A549 (cell line): Measurements from ENCODE around the gene TOX4. TPM values are rescaled to one million over a fixed set of nuclear protein-coding genes. Genes with fewer than 3 reads are reported as not detected.

Experiments
- ATAC-seq, 2 experiments: fragments of 200-7000 bp in 1 of 2; fragments of >200 bp in 1 of 2; cut with Nextera tagmentation in 1 of 2; cut with Tn5 transposase in 1 of 2; 3 replicates each; pipeline versions ENCODE4 v1.8.0 to v1.9.1; 2018 to 2020; ENCODE audit warnings: mild to moderate bottlenecking in 1 of 2, moderate library complexity in 1 of 2
- CTCF ChIA-PET: fragments of 300-600 bp; sonication (Branson Sonifier 250); formaldehyde crosslinking; extraction: SDS; loops from one replicate; lab custom pipeline; 2021; ENCODE audit warnings: antibody characterized with exemption, inconsistent platforms; lab: Yijun Ruan, JAX
- POLR2A ChIA-PET: fragments of 350-600 bp; formaldehyde crosslinking; extraction: SDS; loops from one replicate; lab custom pipeline; 2021; ENCODE audit warnings: antibody characterized with exemption, inconsistent platforms; lab: Yijun Ruan, JAX
- DNase-seq, 2 experiments: peaks; one replicate each; pipeline versions ENCODE4 v3.0.0 to v3.0.0-alpha.2; 2011 to 2016; ENCODE audit warnings: low read depth in 1 of 2, low spot score in 1 of 2
- FAIRE-seq: peaks from 2 replicates; lab custom pipeline; 2011; peaks lifted over from hg19 to GRCh38; lab: Jason Lieb, UNC
- H3K27ac ChIP-seq, 2 experiments: fragments of >200 bp; sonication (Bioruptor Twin); formaldehyde crosslinking; 3 replicates each; pipeline ENCODE4 v1.5.1; 2016 to 2017
- H3K4me1 ChIP-seq: fragments of >200 bp; sonication (Bioruptor Twin); formaldehyde crosslinking; 3 replicates; pipeline ENCODE4 v1.6.1; 2016
- H3K4me2 ChIP-seq: fragments of >200 bp; sonication (Bioruptor Twin); formaldehyde crosslinking; 3 replicates; pipeline ENCODE4 v1.6.1; 2016
- H3K4me3 ChIP-seq: fragments of >200 bp; sonication (Bioruptor Twin); formaldehyde crosslinking; 3 replicates; pipeline ENCODE4 v1.5.1; 2016
- H3K9me3 ChIP-seq: fragments of >200 bp; sonication (Bioruptor Twin); formaldehyde crosslinking; 3 replicates; pipeline ENCODE4 v1.6.1; 2016
- CBX8 ChIP-seq: fragments of 200-600 bp; sonication (generic); IDR thresholded peaks from 2 replicates; pipeline ENCODE4 v1.6.1; 2016
- CEBPB ChIP-seq, 2 experiments: fragments of >200 bp in 1 of 2; sonication (Bioruptor Twin) in 1 of 2; formaldehyde crosslinking in 1 of 2; IDR thresholded peaks; 2 replicates each; pipeline ENCODE4 v1.6.1; 2012 to 2016
- CHD2 ChIP-seq: fragments of 150-350 bp; IDR thresholded peaks from 2 replicates; pipeline ENCODE4 v1.6.1; 2014; ENCODE audit warnings: low read length; ENCODE audit not compliant: partially characterized antibody
- CHD4 ChIP-seq: fragments of 200-600 bp; sonication (generic); IDR thresholded peaks from 2 replicates; pipeline ENCODE4 v1.6.1; 2016; ENCODE audit warnings: antibody characterized with exemption, mild to moderate bottlenecking, borderline replicate concordance
- HEYL ChIP-seq: fragments of 250-450 bp; sonication (Bioruptor Pico); IDR thresholded peaks from 2 replicates; pipeline ENCODE4 v1.8.0; 2021; ENCODE audit warnings: mild to moderate bottlenecking, moderate library complexity
- JUN ChIP-seq, 2 experiments: fragments of >200 bp; sonication (Bioruptor Twin); formaldehyde crosslinking; IDR thresholded peaks; 2 replicates in 1 of 2; 3 replicates in 1 of 2; pipeline ENCODE4 v1.6.1; 2016 to 2017
- KDM5A ChIP-seq: fragments of 200-600 bp; sonication (generic); IDR thresholded peaks from 2 replicates; pipeline ENCODE4 v1.6.1; 2016; ENCODE audit warnings: antibody characterized with exemption, mild to moderate bottlenecking
- POLR2A ChIP-seq: IDR thresholded peaks from 2 replicates; pipeline ENCODE4 v1.6.1; 2012; ENCODE audit warnings: mild to moderate bottlenecking, low read length
- RNF2 ChIP-seq: fragments of 200-600 bp; sonication (generic); IDR thresholded peaks from 2 replicates; pipeline ENCODE4 v1.6.1; 2016; ENCODE audit warnings: low read depth, mild to moderate bottlenecking, antibody characterized with exemption, moderate library complexity, borderline replicate concordance
- TP53 ChIP-seq: fragments of 250-450 bp; sonication (Bioruptor Pico); IDR thresholded peaks from 2 replicates; pipeline ENCODE4 v1.5.0; 2021; ENCODE audit warnings: mild to moderate bottlenecking, moderate library complexity
- WGBS: methylation state at CpG from one replicate; pipeline ENCODE4 v1.1.6; 2017; ENCODE audit errors: missing lambda C conversion rate; 5-methylcytosine and 5-hydroxymethylcytosine counted together
- polyA plus RNA-seq, 4 experiments: library from polyadenylated mRNA; depleted of rRNA in 3 of 4; stranded (reverse); fragments of >200 nt; fragmentation: RNase III in 1 of 4; extraction: RNeasy Plus Mini Kit Qiagen cat#74134 plus additional on column Dnase treatment in 1 of 4; gene quantifications; 2 replicates in 3 of 4; 3 replicates in 1 of 4; pipeline ENCODE4 v1.2.3, GENCODE V29; 2011 to 2017
- TF ChIP-seq, protein P1 (sequence below): IDR thresholded peaks from 2 replicates; pipeline ENCODE4 v1.6.1; 2012; ENCODE audit warnings: low read depth, borderline replicate concordance
- TF ChIP-seq, protein P2 (sequence below): IDR thresholded peaks from 2 replicates; pipeline ENCODE4 v1.6.1; 2012
- TF ChIP-seq, protein P3 (sequence below): IDR thresholded peaks from 2 replicates; pipeline ENCODE4 v1.6.1; 2012
- TF ChIP-seq, protein P4 (sequence below): fragments of 200-600 bp; sonication (generic); IDR thresholded peaks from 2 replicates; pipeline ENCODE4 v1.6.1; 2016; ENCODE audit warnings: antibody characterized with exemption, mild to moderate bottlenecking, moderate library complexity
- TF ChIP-seq, protein P5 (sequence below): fragments of 250-450 bp; sonication (Bioruptor Pico); IDR thresholded peaks from 2 replicates; pipeline ENCODE4 v1.5.0; 2020; ENCODE audit warnings: low read depth, mild to moderate bottlenecking, moderate library complexity
- TF ChIP-seq, protein P6 (sequence below): fragments of >200 bp; sonication (Bioruptor Twin); formaldehyde crosslinking; IDR thresholded peaks from 3 replicates; pipeline ENCODE4 v1.5.1; 2016
- TF ChIP-seq, protein P7 (sequence below): fragments of 450-650 bp; IDR thresholded peaks from 2 replicates; pipeline ENCODE4 v1.6.1; 2014; ENCODE audit warnings: antibody characterized with exemption

Gene TOX4
- polyA plus RNA-seq, 2 of the 4 experiments (the other 2 are of a cell fraction), result 48.3 to 76.4 TPM

DNA sequence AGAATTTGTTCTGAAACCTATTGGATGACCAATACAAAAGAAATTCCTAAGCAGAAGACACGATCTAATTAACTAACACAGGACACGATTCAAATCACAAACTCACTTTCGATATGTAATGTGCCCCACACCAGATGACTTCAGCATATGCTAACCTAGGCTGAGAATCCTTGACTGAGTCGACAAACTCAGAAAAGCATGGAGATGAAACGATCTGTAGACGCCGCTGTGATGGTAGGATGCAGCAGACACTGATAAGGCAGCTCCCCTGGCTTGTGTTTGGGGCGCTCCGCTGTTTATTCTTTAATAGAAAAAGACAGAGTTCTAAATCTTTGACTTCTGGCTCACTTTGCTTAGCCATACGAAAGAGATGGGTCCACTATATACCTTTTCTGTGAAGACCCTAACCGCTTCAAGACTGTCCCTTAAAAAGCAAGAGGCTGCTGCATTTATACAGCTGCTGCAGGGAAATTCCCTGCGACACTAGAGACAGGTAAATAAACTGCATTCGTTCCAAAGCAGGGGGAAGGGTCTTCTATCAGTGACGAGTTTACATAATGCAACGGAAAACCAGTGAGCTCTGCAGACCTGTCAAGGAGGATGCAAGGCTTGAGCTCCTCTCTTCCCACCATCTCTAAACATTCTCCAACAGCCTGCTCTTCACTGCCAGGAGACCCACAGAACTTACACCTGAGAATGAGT is 22.0 kb upstream of the TOX4 start:
- DNase-seq, result no peak
- Histone ChIP-seq H3K4me3 (peak overlapping the region; percentile 86), H3K4me2 (peak overlapping the region; percentile 79), H3K4me1 (peaks cover 19% of the 10 kb centered on the region), H3K9me3 (no peaks in the 10 kb centered on the region), H3K27ac (peak overlapping the region; percentile 86 to 94)
- ChIA-PET CTCF (interaction anchor here (0.8 to 3.6 kb wide), 5 partner anchors 18 to 359 kb away, joined by 3 to 29 read pairs (median 3); partner anchors contain the start of genes RAB2B and TOX4), POLR2A (interaction anchor here (2.9 kb wide), 1 partner anchor 18 kb away, joined by 43 read pairs; no protein-coding TSS in a partner anchor)
- no peak for FAIRE-seq
- WGBS, result 32% methylated on average over 15 of the region's 15 CpGs
- no peak; a peak in 1 of 6 replicates for ATAC-seq
- TF ChIP-seq CHD4 (no peak), TP53 (CRISPR knock-in tag) (no peak)

DNA sequence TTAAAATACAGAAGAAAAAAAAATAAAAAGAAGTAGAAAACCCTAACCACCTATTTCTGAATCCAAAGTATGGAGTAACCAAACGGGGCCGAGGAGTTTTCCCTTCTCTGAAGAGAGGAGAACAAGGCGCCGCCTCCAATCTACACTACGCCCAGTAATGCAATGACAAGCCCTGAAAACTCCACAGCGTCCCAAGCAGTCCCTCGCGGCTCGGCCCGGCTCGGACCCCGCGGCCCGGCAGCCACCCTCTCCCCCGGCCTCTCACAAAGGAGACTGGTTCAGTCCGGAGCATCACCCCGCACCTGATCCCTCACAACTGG is 21.4 kb upstream of the TOX4 start:
- TF ChIP-seq, protein P1, sequence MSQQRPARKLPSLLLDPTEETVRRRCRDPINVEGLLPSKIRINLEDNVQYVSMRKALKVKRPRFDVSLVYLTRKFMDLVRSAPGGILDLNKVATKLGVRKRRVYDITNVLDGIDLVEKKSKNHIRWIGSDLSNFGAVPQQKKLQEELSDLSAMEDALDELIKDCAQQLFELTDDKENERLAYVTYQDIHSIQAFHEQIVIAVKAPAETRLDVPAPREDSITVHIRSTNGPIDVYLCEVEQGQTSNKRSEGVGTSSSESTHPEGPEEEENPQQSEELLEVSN, result no peak
- TF ChIP-seq KDM5A, result 0 out of 2 replicates have a peak, but pooled peaks have one; percentile 33
- 2% methylated on average over 17 of the region's 17 CpGs for WGBS
- H3K9me3 ChIP-seq, result no peaks in the 10 kb centered on the region
- FAIRE-seq (no peak), DNase-seq (no peak), ATAC-seq (peak; percentile 54 to 58)
- POLR2A ChIA-PET, result interaction anchor here (0.9 to 2.9 kb wide), 7 partner anchors 9 to 55 kb away, joined by 3 to 43 read pairs (median 8); partner anchors contain the start of genes METTL3, RAB2B and TOX4
- peak overlapping the region; percentile 86 to 94 for H3K27ac ChIP-seq
- CTCF ChIA-PET, result interaction anchor here (0.6 to 3.6 kb wide), 26 partner anchors 8 to 360 kb away, joined by 3 to 29 read pairs (median 4); partner anchors contain the start of genes METTL3, RAB2B and TOX4
- H3K4me2 ChIP-seq, result peak overlapping the region; percentile 79
- peaks cover 13% of the 10 kb centered on the region for H3K4me1 ChIP-seq
- H3K4me3 ChIP-seq, result peak overlapping the region; percentile 86

DNA sequence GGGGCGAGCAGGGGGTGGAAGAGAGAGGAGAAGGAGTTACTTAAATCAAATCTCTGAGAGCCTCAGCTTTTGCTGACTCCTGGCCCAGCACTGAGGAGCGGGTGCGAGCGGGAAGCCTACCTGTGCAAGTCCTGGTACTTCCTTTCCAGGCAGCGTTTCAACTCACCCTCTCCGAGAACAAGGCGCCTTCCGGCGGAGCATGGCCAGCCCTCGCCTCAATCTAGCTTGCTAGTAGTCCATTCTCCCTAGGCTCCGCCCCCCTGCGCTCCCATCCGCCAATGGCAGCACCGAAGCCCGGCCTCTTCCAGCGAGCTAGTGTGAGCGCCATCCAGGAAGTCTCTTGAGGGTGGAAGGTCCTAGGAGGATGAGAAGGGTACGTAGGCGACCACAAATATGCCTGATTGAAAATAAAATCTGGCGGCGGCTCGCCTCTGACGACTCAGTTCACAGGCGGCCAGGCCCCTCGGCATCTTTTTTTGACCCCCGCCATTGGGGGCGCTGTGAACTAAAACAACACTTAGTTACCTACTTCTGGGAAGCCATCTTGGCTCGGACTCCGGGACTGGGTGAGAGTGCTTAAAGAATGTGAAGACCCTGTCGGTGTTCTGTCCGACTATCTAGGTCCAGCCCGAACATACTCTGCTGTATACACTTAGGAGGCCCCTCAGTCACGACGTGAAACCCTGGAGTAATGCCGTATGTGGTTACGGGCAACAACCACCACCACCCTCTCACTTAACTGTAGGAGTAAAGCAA is 20.9 kb upstream of the TOX4 start, which contains the start of gene CHD8:
Gene CHD8 (minus strand): TSS at position 212 of the 756 bp plus-strand sequence. CDS start 24,480 bp downstream, outside the sequence.
- Histone ChIP-seq H3K9me3 (no peaks in the 10 kb centered on the region), H3K4me1 (peaks cover 11% of the 10 kb centered on the region; the same call in 2 of the 3 replicates), H3K4me3 (peak within 1 kb of the TSS; percentile 86), H3K27ac (peak within 1 kb of the TSS; percentile 93 to 94), H3K4me2 (peak within 1 kb of the TSS; percentile 79)
- POLR2A ChIA-PET, result interaction anchor here (0.7 to 2.9 kb wide), 9 partner anchors 9 to 72 kb away, joined by 3 to 43 read pairs (median 6); partner anchors contain the start of genes METTL3, RAB2B, SUPT16H and TOX4
- DNase-seq, result peak; percentile 99 to 100
- ATAC-seq, result peak; percentile 99
- 2% methylated on average over 35 of the region's 36 CpGs for WGBS
- CTCF ChIA-PET, result interaction anchor here (0.6 to 3.6 kb wide), 28 partner anchors 9 to 851 kb away, joined by 3 to 29 read pairs (median 3); partner anchors contain the start of genes METTL3, RAB2B and TOX4
- peak; percentile 97 for FAIRE-seq
- TF ChIP-seq, protein P2, sequence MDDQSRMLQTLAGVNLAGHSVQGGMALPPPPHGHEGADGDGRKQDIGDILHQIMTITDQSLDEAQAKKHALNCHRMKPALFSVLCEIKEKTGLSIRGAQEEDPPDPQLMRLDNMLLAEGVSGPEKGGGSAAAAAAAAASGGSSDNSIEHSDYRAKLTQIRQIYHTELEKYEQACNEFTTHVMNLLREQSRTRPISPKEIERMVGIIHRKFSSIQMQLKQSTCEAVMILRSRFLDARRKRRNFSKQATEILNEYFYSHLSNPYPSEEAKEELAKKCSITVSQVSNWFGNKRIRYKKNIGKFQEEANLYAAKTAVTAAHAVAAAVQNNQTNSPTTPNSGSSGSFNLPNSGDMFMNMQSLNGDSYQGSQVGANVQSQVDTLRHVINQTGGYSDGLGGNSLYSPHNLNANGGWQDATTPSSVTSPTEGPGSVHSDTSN, result peak; percentile 87
- TF ChIP-seq JUN (IDR thresholded peaks at IDR 0.05), result peak; percentile 85 to 86; a peak in 4 of 5 replicates
- TF ChIP-seq CHD2, result no peak
- no peak for TF ChIP-seq RNF2
- TF ChIP-seq, protein P3, sequence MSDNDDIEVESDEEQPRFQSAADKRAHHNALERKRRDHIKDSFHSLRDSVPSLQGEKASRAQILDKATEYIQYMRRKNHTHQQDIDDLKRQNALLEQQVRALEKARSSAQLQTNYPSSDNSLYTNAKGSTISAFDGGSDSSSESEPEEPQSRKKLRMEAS, result peak; percentile 75; the same call in 1 of the 2 replicates
- 0 out of 2 replicates have a peak, but pooled peaks have one; percentile 10 for TF ChIP-seq KDM5A
- no peak for TF ChIP-seq CEBPB (IDR thresholded peaks at IDR 0.05)
- TF ChIP-seq, protein P4, sequence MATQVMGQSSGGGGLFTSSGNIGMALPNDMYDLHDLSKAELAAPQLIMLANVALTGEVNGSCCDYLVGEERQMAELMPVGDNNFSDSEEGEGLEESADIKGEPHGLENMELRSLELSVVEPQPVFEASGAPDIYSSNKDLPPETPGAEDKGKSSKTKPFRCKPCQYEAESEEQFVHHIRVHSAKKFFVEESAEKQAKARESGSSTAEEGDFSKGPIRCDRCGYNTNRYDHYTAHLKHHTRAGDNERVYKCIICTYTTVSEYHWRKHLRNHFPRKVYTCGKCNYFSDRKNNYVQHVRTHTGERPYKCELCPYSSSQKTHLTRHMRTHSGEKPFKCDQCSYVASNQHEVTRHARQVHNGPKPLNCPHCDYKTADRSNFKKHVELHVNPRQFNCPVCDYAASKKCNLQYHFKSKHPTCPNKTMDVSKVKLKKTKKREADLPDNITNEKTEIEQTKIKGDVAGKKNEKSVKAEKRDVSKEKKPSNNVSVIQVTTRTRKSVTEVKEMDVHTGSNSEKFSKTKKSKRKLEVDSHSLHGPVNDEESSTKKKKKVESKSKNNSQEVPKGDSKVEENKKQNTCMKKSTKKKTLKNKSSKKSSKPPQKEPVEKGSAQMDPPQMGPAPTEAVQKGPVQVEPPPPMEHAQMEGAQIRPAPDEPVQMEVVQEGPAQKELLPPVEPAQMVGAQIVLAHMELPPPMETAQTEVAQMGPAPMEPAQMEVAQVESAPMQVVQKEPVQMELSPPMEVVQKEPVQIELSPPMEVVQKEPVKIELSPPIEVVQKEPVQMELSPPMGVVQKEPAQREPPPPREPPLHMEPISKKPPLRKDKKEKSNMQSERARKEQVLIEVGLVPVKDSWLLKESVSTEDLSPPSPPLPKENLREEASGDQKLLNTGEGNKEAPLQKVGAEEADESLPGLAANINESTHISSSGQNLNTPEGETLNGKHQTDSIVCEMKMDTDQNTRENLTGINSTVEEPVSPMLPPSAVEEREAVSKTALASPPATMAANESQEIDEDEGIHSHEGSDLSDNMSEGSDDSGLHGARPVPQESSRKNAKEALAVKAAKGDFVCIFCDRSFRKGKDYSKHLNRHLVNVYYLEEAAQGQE, result no peak
- TF ChIP-seq TP53 (CRISPR knock-in tag), result 0 out of 2 replicates have a peak, but pooled peaks have one; percentile 20
- no peak for TF ChIP-seq CBX8
- TF ChIP-seq HEYL, result no peak
- TF ChIP-seq, protein P5, sequence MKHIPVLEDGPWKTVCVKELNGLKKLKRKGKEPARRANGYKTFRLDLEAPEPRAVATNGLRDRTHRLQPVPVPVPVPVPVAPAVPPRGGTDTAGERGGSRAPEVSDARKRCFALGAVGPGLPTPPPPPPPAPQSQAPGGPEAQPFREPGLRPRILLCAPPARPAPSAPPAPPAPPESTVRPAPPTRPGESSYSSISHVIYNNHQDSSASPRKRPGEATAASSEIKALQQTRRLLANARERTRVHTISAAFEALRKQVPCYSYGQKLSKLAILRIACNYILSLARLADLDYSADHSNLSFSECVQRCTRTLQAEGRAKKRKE (CRISPR knock-in tag), result no peak
- TF ChIP-seq POLR2A, result peak; percentile 89
- TF ChIP-seq, protein P6, sequence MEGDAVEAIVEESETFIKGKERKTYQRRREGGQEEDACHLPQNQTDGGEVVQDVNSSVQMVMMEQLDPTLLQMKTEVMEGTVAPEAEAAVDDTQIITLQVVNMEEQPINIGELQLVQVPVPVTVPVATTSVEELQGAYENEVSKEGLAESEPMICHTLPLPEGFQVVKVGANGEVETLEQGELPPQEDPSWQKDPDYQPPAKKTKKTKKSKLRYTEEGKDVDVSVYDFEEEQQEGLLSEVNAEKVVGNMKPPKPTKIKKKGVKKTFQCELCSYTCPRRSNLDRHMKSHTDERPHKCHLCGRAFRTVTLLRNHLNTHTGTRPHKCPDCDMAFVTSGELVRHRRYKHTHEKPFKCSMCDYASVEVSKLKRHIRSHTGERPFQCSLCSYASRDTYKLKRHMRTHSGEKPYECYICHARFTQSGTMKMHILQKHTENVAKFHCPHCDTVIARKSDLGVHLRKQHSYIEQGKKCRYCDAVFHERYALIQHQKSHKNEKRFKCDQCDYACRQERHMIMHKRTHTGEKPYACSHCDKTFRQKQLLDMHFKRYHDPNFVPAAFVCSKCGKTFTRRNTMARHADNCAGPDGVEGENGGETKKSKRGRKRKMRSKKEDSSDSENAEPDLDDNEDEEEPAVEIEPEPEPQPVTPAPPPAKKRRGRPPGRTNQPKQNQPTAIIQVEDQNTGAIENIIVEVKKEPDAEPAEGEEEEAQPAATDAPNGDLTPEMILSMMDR, result peak; percentile 80
- TF ChIP-seq, protein P1, result peak; percentile 26; the same call in 1 of the 2 replicates
- TF ChIP-seq, protein P7, sequence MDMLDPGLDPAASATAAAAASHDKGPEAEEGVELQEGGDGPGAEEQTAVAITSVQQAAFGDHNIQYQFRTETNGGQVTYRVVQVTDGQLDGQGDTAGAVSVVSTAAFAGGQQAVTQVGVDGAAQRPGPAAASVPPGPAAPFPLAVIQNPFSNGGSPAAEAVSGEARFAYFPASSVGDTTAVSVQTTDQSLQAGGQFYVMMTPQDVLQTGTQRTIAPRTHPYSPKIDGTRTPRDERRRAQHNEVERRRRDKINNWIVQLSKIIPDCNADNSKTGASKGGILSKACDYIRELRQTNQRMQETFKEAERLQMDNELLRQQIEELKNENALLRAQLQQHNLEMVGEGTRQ, result no peak
